GM18505 (cell line): ENCODE results near the gene OR10J1.

ENCODE experiments used
- ATAC-seq: cut with Tn5 transposase; IDR thresholded peaks from one replicate; pipeline ENCODE4 v1.9.1; 2021; ENCODE audit not compliant: unreplicated experiment
- POLR2A ChIP-seq: IDR thresholded peaks from 4 replicates; pipeline ENCODE4 v1.6.1; 2011; ENCODE audit warnings: borderline replicate concordance; ENCODE audit not compliant: insufficient read depth, insufficient read length; ENCODE audit errors: extremely low read depth

Gene OR10J1

GRCh38 chr1:159459551-159459950, 20.0 kb downstream of the OR10J1 start:
- ATAC-seq, result no peak
- no peak for TF ChIP-seq POLR2A

GRCh38 chr1:159465191-159465603, 25.7 kb downstream of the OR10J1 start:
- no peak for ATAC-seq
- TF ChIP-seq POLR2A, result no peak

DNA sequence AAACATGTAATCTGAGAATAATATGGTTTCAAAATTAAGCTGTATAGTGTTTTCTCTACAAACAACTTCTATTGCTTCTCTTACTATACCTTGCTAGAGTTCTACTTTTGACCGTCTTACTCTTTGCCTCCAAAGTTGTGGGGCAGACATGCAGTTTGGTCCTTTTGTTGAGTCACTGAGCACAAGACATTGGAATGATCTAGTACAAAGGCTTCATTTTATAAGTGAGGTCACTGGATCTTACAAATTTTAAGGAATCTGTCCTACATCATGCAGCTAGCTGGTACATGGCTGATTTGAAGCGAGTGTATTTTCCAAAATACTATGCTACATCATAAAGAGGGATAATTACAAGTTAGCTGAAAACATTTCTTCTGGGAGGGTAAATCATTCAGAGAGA, 28.8 kb downstream of the OR10J1 start:
- TF ChIP-seq POLR2A, result no peak
- no peak for ATAC-seq

- no peak for ATAC-seq
- TF ChIP-seq POLR2A, result no peak
These were observed 30.5 kb downstream of the OR10J1 start for GRCh38 chr1:159469921-159470533.

DNA sequence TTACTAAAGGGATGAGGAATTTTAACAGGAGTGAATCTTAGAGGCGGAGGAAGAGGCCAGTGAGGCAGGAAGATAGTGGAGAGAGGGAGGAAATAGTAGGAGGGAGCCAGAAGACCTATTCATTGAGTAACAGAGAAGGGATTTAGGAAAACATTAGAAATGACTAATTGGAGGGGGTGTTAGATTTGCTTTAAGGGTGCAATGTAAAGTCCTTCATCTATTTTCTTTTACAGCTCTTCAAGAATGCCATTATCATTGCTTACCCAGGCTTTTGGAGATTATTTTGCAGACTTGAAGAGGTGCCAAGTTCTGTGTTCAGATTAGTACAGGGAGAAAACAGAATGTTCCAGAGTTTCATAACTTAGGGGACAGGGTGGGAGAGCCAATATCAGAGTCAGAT, 33.8 kb downstream of the OR10J1 start:
- no peak for ATAC-seq
- TF ChIP-seq POLR2A, result no peak

DNA sequence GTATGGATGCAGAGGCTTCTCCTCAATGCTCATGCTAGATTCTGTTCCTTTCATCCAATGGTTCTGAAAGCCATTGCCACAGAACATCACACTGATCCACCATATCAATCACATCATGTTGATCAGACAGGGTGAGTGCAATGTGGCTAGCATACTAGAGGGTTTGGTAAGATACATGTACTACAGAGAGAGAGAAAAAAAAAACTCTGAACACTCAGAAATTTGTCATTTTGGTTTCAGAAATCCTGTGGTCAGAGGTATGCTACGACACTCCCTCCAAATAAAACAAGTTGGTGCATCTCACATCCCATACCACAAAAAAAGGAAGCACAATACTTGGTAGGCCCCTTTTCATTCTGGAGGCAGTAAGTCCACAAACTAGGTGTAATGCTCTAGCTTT, 35.4 kb downstream of the OR10J1 start:
- ATAC-seq, result no peak
- TF ChIP-seq POLR2A, result no peak

GRCh38 chr1:159483501-159483900, 44.0 kb downstream of the OR10J1 start:
- no peak for TF ChIP-seq POLR2A
- no peak for ATAC-seq
